ENCODE data around the gene NLGN1.

The NLGN1 gene

GRCh38 chr3:173913397-173913796 is 515.9 kb downstream of the NLGN1 start:
- in situ Hi-C loops (cut with MboI; ENCODE audit: low pct_unique_long_range_greater_than_20kb, low sequenced_read_pairs, unreplicated experiment), result no loop called here
- TF ChIP-seq, protein P1, sequence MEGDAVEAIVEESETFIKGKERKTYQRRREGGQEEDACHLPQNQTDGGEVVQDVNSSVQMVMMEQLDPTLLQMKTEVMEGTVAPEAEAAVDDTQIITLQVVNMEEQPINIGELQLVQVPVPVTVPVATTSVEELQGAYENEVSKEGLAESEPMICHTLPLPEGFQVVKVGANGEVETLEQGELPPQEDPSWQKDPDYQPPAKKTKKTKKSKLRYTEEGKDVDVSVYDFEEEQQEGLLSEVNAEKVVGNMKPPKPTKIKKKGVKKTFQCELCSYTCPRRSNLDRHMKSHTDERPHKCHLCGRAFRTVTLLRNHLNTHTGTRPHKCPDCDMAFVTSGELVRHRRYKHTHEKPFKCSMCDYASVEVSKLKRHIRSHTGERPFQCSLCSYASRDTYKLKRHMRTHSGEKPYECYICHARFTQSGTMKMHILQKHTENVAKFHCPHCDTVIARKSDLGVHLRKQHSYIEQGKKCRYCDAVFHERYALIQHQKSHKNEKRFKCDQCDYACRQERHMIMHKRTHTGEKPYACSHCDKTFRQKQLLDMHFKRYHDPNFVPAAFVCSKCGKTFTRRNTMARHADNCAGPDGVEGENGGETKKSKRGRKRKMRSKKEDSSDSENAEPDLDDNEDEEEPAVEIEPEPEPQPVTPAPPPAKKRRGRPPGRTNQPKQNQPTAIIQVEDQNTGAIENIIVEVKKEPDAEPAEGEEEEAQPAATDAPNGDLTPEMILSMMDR (IDR thresholded peaks at IDR 0.05; ENCODE audit: extremely low read depth, insufficient read depth, missing control alignments), result no peak
- DNase-seq (ENCODE audit: low spot score), result no peak

- in situ Hi-C loops (cut with MboI; ENCODE audit: low pct_unique_long_range_greater_than_20kb, low sequenced_read_pairs, unreplicated experiment), result no loop called here
- DNase-seq (ENCODE audit: low spot score), result no peak
- TF ChIP-seq, protein P1 (IDR thresholded peaks at IDR 0.05; ENCODE audit: extremely low read depth, insufficient read depth, missing control alignments), result no peak
Measured at GRCh38 chr3:173913974-173914421, 516.5 kb downstream of the NLGN1 start.

DNA sequence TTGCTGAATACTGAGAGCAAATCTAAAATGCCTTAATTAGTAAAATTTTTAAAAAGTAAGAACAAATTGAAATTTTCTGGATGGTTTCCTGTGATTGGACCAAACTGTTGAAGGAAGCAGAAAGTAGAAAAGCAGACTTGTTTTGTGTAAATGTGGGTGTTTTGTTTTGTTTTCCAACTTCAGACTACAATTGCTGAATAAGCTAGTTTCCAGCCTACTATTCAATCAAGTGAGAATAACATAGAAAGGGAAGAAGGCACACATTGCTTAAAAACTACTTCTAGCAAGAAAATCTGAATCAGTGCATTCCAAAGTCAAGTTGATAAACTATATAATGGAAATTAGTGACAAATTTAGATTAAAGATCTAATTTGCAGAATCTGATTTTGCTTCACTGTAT is 519.3 kb downstream of the NLGN1 start:
- TF ChIP-seq, protein P1 (IDR thresholded peaks at IDR 0.05; ENCODE audit: extremely low read depth, insufficient read depth, missing control alignments), result no peak
- DNase-seq (ENCODE audit: low spot score), result no peak
- in situ Hi-C loops (cut with MboI; ENCODE audit: low pct_unique_long_range_greater_than_20kb, low sequenced_read_pairs, unreplicated experiment), result no loop called here

DNA sequence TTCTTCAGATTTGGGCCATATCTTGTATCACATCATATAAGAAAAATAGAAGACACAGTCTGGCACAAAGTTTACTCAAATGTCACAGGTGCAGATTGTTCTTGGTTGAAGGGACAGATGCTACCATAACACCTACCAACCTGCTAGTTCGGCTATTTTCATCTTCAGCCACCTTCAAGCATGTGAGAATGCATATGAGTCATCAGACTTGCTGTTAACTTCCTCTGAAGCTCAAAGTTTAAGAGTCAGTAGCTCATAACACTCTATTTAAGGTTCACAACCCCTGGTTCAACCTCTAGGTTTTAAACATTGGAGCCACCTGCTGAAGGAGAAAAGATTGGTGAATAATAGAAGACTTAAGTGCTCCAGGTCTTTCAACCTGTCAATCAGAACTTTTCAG is 522.8 kb downstream of the NLGN1 start:
- TF ChIP-seq, protein P1 (IDR thresholded peaks at IDR 0.05; ENCODE audit: extremely low read depth, insufficient read depth, missing control alignments), result no peak
- DNase-seq (ENCODE audit: low spot score), result no peak

GRCh38 chr3:173921732-173922131 is 524.2 kb downstream of the NLGN1 start:
- in situ Hi-C loops (cut with MboI; ENCODE audit: low pct_unique_long_range_greater_than_20kb, low sequenced_read_pairs, unreplicated experiment), result no loop called here
- no peak for DNase-seq (ENCODE audit: low spot score)
- TF ChIP-seq, protein P1 (IDR thresholded peaks at IDR 0.05; ENCODE audit: extremely low read depth, insufficient read depth, missing control alignments), result no peak

More for the DNA sequence above, 522.8 kb downstream of the NLGN1 start:
- in situ Hi-C loops (cut with MboI; ENCODE audit: low pct_unique_long_range_greater_than_20kb, low sequenced_read_pairs, unreplicated experiment), result no loop called here

DNA sequence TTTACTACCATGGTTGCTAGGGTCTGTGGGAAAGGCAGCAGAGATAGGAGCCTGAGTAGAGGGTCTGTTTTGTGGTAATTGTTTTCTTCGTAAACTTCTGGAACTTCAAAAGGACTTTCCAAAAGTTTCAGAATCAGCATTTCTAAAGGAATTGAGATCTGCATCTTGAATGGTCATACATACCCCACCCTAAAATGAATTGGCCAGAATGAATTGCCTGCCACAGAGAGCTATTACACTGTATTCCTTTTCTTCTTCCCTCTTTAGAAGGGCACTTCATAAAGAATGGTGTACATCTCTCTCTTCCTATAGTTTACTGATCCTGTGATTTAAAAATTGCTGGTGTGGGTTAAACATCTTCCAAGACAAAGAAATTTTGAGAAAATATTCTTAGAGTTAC is 525.7 kb downstream of the NLGN1 start:
- no peak for DNase-seq (ENCODE audit: low spot score)
- in situ Hi-C loops (cut with MboI; ENCODE audit: low pct_unique_long_range_greater_than_20kb, low sequenced_read_pairs, unreplicated experiment), result no loop called here
- TF ChIP-seq, protein P1 (IDR thresholded peaks at IDR 0.05; ENCODE audit: extremely low read depth, insufficient read depth, missing control alignments), result no peak

DNA sequence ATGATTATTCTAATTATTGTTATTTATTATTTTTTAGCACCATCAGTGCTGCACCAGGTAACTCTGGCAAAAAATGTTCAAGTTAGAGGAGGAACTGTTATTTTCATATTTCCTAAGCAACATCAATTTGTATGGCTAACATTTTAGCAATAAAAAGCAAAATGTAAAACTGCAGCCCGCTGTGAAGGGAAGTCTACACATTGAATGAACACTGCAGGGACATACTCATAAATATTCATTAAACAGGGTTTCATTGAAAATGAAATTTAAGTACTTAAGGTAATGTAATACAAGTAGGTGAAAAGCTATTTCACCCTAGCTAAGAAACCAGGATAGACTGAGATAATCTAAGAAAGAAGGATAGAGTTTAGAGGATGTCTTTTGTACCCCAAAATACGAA is 532.7 kb downstream of the NLGN1 start:
- no peak for DNase-seq (ENCODE audit: low spot score)
- TF ChIP-seq, protein P1 (IDR thresholded peaks at IDR 0.05; ENCODE audit: extremely low read depth, insufficient read depth, missing control alignments), result no peak
- in situ Hi-C loops (cut with MboI; ENCODE audit: low pct_unique_long_range_greater_than_20kb, low sequenced_read_pairs, unreplicated experiment), result no loop called here
